HG03025 (cell line): ENCODE data around the gene CLDND2.
A peak's percentile ranks its signal among the peaks of the same experiment; 100 is the strongest.
"Not testable (repeated sequence)": the region's sequence is repeated elsewhere in the genome, so short reads cannot be mapped to it uniquely, and the experiment has no call there.

ENCODE experiments used
- ATAC-seq: cut with Tn5 transposase; IDR thresholded peaks from one replicate; pipeline ENCODE4 v1.9.1; 2021; ENCODE audit warnings: mild to moderate bottlenecking, moderate library complexity; ENCODE audit not compliant: unreplicated experiment, low FRiP score

Gene CLDND2, protein sequence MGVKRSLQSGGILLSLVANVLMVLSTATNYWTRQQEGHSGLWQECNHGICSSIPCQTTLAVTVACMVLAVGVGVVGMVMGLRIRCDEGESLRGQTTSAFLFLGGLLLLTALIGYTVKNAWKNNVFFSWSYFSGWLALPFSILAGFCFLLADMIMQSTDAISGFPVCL

DNA sequence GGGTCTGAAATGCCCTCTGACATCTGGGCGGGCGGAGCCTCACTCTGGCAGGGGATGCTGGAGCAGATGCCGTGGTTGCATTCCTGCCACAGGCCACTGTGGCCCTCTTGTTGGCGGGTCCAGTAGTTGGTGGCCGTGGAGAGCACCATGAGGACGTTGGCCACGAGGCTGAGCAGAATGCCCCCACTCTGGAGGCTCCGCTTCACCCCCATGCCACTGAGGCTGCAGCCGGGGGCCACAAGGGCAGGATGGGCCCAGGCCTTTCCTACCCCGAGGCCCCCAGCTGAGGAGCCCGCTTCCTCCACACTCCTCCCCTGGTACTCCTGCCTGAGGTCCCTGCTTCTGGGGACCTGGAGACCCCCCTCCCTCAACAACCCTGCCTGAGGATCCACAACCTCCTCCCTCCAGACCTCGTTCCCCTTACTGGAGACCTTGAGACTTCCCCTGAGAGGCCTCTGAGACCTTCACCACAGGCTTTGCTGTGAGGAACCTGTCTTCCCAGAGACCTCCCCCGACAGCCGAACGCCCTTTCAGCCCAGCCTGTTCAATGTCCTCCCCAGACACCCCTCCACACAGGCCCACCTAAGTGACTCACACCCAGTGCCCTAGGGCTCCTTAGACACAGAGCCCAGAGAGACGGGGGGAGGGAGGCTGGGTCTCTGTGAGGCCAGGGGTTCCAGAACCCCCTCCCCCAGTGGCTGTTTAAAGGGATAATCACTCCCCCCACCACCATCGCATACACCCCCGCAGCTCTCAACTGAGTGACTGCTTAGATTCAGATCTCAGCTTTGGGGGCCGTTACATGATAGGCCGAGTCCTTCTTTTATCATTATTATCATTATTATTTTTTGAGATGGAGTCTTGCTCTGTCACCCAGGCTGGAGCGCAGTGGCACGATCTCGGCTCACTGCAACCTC lies at the start of gene CLDND2:
CLDND2 (minus strand) TSS at position 638 of the 917 bp plus-strand sequence; CDS start at position 212, 426 bp downstream.
- no peak for ATAC-seq

DNA sequence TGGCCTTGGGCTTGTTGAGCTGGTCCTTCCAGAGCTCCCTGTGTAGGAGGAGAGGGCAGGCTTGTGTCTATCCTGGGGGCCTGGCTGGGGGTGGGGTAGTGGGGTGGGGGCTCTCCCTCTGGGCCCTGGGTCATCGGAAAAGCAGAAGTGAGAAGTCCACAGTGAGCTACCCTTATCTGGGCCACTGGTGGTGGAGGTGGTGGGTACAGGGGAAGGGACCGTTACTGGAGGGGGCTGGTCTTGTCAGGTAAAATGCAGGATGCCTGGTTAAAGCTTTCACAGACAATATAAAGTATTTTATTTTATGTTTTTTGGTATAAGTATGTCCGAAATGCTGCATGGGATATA lies 49.0 kb upstream of the CLDND2 start:
- ATAC-seq: no peak

DNA sequence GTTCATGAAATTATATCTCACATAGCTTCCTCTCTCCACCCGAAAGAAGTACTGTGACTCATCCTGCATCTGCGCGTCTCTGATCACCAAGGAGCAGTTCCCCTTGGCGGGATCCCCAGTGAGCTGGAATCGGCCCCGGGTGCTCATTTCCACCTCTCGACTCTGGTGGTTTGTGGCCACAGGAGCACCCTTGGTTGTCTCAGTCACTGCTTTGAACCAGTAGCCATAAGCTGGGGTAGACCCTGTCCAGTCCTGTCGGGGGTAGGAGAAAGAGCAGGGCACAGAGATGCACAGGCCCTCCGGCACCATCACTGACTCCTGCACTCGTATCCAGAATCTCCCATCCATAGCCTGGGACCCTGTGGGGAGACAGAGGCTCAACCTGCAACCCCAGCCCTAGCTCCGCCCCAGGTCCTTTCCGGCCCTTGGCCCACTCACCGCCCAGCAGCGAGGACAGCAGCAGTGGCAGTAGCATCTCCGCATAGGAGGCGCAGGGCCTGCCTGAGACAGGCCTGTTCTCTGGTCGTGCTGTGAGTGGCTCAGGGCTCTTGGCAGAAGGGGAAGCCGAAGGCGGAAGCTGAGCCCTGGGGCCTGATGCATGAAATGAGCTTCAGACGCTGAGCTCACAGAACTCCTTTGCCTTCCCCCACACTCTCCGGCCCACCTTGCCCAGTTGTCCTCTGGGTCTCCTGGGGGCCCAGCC lies 48.5 kb upstream of the CLDND2 start, which contains the start of gene SIGLEC10:
SIGLEC10 (minus strand) TSS at position 536 of the 703 bp plus-strand sequence; CDS start at position 475, 61 bp downstream.
- no peak for ATAC-seq

DNA sequence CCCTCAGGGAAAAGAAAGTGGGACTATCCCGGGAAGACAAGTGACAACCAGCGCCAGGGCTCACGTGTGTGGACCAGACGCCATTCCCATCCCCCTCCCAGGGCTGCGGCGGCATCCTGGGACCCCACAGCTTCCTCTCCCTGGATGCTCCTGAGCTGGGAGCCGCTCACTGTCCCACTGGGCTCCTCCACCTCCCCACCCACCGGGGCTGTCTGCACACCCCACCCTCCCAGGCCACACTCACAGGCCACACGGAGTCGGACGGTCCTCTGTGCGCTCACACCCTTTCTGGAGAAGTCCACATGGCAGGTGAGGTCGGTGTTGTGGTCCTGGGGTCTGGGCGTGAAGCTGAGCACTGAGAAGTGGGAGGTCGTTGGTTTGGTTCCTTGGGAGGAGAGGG lies 47.6 kb upstream of the CLDND2 start:
- ATAC-seq: not testable (repeated sequence)

DNA sequence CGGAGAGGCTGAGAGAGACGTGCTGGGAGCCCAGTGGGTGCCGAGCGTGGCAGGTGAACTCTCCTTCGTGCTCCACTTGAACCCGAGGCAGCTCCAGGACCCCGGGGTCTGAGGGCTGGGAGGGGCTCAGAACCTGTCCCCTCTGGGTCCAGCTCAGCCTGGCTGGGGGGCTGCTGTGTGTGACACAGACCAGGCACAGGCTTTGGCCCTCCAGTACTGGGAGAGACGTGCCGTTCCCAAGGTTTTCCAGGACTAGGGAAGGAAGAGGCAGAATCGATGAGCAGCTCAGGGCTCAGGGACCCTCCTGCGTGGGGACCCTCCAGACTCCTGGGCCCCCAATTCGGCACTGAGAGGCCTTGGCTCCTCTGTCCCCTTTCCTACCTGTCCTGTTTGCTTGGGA lies 46.4 kb upstream of the CLDND2 start:
- no peak for ATAC-seq

DNA sequence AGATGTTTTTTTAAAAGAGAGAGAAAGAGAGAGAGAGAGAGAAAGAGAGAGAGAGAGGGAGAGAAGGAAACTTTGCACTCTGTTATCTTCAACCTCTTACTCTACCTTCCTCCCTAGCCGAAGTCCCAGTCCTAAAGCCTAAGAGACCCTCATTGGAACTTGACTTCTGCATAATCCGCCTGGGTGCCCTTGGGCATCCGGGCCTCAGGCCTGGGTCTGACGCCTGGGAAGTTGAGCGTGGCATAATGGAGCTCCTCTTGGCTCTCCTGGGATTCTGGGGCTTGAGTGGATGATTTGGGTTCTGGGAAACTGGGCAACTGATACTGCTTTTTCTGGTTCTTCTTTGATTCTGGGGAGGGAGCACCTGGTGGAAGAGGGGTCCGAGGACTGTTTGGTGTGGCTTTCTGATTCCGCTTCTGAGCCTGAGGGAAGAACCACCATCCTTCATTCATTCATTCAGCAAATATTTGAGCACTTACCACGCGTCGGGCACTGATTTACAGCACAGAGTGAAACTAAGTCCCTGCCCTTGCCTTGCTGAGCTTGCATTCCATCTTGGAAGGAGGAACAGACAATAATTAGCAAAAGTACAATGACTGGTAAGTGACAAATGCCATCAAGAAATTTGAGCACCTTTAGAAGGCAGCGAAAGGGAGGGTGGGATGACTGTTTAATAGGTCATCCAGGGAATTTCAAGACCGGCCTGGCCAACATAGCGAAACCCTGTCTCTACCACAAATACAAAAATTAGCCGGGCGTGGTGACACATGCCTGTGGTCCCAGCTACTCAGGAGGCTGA lies 42.3 kb upstream of the CLDND2 start:
- no peak for ATAC-seq

DNA sequence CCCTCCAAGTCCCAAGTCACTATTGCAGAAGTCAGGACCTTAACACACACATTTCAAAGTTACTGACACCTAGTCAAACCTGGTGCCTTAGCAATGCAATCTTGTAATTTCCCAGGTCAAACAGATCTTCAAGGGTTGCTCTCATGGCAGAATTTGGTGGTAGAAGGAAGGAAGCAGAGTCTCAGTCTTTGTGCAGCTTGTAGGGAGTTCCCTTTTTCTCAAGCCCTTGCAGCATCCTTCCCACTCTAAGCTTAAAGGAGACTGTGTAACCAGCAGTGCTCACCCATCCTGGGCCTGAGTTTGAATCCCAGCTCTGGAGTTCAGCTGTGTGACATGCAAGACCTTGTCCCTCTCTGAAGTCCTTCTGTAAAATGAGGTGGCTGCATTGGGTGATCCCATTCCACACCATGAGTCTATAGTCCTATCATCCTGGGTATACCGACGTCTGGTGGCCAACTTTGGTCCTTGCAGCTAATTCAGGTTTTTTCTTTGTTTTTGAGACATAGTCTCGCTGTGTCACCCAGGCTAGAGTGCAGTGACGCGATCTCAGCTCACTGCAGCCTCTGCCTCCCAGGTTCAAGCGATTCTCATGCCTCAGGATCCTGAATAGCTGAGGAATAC lies 38.8 kb upstream of the CLDND2 start:
- no peak for ATAC-seq

DNA sequence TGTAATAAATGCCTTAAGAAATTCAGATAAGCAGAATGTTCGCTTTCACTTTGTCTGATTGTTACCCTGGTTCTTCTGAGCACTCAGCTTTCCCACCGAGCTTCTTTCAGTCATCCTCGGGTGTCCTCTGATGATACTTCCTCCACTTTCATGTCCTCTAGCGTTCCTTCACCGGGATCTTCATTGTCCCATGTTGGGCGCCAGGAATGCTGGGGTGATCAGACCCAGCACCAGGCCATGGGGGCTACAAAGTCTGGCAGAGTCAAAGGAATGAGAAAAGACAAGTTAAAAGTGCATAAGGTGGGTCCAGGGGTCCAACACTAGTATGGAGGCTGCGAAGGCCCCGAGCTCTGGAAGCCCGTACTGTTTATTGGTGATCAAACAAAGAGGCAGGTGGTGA lies 33.3 kb upstream of the CLDND2 start:
- ATAC-seq: no peak

DNA sequence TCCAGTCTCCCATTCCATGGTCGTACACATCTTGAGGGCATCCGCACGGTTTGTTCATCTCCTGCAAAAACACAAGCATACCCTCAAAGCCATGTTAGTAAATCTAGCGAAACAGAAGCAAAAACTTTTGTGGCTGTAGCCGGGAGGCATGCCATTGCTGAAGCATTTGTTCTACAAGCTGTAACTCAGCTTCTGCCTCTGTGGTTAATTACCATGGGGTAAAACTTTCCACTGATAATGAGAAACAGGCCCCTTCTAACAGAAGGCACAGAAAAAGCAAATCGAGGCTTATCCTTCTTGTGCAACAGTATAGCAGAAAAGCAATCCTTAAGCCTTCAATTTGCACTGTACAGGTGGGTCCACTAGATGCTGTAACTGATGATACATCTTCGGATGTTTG lies 31.1 kb upstream of the CLDND2 start:
- not testable (repeated sequence) for ATAC-seq

DNA sequence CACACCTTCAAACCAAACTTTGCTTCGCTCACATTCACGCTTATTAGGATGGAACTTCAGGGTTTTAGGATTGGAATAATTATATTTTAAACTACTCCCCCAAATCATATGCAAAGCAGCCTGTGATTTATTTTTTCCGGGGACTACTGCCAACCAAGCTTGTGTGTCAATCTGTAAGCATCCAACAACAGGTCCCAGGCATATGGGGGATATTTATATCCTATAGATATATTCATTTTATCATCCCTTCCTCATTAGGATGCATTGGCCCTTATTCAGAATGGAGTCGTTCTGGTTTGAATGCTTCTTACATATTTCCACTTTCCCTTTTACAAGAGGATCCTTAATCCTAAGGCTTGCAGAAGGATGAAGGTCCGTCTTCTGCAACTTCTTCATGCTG lies 30.4 kb upstream of the CLDND2 start:
- ATAC-seq: no peak

DNA sequence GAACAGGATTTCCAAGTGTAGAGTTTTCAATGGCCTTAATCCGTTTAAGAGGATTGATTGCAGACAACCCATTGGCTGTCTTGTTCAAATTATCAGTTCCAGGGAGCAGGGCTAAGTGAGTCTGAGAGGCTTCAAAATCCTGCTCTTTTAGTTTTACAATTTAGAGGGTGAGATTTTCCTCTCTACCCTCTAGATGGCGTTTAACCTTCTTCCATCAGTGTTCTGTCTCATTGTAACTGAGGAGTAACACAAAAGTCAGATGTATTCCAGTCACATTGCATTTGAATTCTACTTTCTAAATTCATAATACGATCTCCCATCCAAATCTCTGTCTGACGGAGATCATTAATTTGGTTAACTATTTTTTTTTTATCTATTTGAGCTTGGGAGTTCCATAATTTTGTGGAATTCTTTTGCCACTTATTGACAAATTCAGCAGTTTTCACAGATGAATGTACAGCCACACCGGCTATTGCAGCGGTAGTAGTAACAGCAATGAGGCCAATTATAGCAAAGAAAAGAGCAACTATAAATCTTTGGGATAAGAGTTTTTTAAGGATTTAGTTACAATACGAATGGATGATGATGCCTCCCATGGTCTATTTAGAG lies 29.4 kb upstream of the CLDND2 start:
- no peak for ATAC-seq

DNA sequence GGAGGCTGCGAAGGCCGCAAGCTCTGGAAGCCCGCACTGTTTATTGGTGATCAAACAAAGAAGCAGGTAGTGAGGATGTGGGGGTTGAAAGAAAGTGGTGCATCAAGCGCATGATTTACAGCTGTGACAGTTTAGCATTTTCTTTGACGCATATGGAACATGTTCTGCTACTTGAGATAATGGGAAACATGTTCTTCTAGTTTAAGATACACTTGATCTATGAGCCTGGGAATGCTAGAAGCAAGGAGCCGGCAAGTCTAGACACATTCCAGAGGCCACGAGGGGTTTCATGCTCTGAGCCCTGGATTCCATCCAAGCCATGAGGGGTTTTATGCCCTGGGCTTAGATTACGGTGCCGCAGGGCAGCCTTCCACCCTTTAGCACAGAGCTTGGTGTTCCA lies 28.6 kb upstream of the CLDND2 start:
- not testable (repeated sequence) for ATAC-seq

DNA sequence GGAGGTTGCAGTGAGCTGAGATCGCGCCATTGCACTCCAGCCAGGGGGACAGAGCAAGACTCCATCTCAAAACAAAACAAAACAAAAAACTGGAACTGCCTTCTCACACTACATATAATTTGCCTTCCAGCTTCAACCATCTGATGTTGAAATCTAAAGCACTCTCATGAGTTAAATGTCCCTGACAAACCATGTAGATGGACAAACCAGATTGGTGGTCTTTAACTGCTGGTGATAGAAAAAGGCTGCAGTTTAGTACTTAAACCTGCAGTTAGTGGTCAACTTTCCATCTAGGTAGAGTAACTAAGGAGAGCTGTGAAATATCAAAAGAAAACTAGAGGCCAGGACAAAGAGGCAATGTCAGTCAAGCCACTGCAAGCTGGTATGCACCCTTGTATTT lies 27.4 kb upstream of the CLDND2 start:
- ATAC-seq: no peak

DNA sequence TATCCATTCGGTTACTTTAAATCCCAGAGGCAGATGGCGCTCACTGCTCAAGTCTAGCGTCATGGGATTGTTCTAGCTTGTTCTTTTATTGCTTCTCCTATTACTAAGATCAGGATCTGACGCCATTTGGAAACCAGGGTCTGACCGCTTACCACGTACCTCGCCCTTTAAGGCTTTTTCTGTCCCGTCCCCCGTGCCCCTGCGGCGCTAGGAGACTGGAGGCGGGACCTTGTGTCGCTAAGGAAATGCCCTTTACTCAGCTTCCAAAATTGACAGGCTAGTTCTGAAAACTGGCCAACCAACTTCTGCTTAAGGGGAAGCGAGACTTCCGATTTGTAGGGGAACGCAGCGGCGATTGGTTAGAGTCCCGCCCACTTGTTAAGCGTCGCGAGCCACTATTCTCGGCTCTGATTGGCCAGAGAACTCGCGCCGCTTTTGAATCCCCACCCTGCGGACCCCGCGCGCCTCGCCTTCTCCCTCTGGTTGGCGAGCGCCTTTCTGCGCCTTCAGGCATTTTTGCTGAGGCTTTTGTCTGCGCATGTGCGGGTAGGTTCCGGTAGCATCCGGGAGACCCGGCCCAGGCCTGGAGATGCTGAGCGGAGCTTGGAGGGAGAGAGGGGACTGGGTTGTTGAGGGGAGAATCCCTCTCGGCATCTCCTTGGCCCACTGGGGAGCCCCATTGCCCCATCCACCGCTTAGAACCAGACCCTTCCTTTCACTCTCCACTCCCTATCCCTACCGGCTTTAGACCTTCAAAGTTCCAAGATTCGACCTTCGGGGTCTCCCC lies 25.4 kb upstream of the CLDND2 start:
- peak; percentile 82 for ATAC-seq

DNA sequence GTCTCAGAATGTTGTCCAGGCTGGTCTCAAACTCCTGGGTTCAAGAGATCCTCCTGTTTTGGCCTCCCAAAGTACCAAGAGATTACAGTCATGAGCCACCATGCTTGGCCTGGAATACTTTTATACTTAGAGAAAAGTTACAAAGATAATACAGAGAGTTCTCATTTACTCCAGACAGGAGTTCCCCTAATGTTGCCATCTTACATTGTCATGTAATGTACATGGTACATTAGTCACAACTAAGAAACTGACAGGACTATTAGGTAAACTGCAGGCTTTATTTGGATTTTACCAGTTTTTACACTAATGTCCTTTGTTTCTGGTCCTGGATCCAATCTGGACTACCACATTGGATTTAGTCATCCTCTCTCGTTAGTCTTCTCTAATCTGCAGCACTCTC lies 23.9 kb upstream of the CLDND2 start:
- ATAC-seq: no peak

DNA sequence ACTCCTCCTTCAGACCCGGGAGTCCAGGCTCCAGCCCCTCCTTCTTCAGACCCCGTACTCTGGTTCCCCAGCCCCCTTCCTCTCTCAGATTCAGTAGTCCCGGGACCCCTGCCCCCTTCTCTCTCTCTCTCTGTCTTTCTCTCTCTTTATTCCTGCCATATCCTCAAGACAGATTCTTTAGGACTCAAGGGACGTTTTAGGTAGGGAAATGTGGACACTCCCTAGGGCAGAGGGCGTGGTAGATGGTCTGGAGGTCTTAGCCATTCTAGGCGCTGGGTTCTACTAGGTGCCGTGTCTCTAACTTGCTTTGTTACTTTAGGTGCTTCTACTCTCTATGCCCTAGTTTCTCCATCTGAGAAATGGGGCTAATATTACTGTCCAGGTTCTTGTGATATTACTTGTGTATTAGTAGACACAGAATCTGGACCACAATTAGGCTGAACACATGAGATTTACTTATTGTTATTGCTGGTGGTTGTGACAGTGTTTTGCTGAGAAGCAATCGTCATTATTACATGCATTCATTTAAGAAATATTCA lies 22.3 kb upstream of the CLDND2 start:
- no peak for ATAC-seq

DNA sequence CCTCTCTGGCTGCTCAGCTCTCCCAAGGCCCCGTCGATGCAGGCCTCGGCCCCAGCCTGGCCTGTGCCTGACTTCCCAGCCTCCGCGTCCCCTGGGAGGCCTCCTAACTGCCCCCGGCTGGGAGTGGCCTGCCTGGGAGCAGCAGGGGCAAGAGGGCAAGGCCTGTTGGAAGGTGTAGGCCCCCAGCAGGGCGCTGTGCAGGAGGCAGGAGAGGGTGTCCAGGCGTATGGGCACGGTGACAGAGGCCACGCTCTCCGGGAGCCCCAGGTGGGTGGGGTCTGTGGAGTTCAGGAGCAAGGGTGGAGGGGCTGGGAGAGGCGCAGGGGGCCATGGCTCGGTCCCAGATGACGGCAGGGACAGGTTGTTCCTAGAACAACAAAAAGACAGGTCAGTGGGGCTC lies 20.3 kb upstream of the CLDND2 start:
- no peak for ATAC-seq

DNA sequence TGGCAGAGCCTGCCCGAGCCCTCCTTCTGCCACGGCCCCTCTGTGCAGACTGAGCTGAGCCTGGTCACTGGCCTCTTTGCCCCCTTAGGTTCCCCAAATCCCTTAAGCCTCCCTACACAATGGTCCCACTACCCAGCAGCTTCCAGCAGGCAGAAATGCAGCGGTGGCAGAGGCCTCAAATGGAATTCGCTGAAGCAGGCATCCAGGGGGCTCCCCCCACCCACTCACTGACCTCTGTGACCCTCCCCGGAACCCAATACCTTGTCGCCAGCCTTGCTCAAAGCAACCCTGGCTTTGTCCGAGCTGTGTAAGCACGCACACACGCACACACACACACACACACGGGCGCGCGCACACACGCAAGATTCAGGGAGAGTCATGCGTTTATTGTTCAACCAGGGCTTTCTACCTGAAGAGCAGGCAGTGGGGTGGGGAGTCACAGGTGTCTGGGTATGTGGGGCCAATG lies 19.2 kb upstream of the CLDND2 start, which contains the start of gene LIM2:
LIM2 (minus strand) TSS at position 51 of the 466 bp plus-strand sequence. CDS start 531 bp downstream, outside the sequence.
- no peak for ATAC-seq
